ENCODE results near the gene OR4K5.
"Not testable (repeated sequence)": the region's sequence is repeated elsewhere in the genome, so short reads cannot be mapped to it uniquely, and the experiment has no call there.

Gene OR4K5, protein sequence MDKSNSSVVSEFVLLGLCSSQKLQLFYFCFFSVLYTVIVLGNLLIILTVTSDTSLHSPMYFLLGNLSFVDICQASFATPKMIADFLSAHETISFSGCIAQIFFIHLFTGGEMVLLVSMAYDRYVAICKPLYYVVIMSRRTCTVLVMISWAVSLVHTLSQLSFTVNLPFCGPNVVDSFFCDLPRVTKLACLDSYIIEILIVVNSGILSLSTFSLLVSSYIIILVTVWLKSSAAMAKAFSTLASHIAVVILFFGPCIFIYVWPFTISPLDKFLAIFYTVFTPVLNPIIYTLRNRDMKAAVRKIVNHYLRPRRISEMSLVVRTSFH

GRCh38 chr14:19920021-19920657 lies at the start of gene OR4K5:
Gene OR4K5 (plus strand): TSS chr14:19920607. CDS start chr14:19920607, 0 bp downstream.
- no peak for DNase-seq

DNA sequence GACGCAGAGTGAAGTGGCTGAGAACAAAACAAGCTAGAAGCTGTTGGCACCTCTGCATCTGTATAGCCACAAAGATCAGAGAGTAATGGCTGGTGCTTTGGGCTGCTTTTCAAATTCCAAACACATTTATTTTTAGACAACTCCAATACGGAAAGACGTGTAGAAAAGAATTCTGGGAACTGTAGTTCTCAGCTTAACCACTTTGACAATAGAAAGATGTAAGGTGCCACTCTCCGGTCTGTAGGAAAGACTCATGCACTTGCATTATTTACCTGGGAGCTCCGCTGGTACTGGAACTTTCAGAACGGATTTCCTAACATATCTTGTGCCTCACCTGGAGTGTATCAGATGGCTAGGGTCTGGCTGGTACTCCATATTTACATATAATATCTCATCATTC lies 47.2 kb upstream of the OR4K5 start:
- DNase-seq = no peak

GRCh38 chr14:19874842-19875241 lies 45.6 kb upstream of the OR4K5 start, which contains the start of gene OR4K2:
Gene OR4K2 (plus strand): TSS chr14:19875142. CDS start chr14:19876268, 1,126 bp downstream.
- no peak for DNase-seq

DNA sequence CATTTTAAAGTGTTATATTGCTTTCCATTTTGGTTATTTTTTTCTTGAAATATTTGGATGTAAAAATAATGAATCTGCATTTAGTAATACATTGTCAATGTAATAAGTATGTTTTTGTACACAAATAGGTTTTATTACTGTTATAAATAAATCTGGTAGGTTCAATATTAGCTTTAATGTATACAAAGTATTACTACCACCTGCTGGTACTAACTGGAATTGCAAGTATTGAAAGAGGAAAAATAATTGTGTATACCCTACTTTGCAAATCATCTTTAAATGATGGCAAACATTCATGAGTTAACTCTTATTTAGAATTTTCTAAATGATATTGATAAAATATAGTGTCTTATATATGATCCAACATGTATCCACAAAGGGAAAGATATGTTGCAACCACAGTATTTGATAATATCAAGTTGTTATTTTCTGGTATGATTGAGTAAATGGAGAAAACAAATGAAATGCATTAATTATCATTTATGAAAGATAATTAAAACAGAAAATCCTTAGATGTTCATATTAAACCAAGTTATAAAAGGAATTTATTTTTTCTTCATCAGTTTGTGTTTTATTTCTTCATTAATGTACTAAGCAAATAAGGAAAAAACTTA lies 42.3 kb upstream of the OR4K5 start:
- DNase-seq = peak; percentile 68

- no peak for DNase-seq
Measured at GRCh38 chr14:19895282-19895681, 25.1 kb upstream of the OR4K5 start.

- DNase-seq = no peak
Measured at GRCh38 chr14:19900999-19901398, 19.4 kb upstream of the OR4K5 start.

DNA sequence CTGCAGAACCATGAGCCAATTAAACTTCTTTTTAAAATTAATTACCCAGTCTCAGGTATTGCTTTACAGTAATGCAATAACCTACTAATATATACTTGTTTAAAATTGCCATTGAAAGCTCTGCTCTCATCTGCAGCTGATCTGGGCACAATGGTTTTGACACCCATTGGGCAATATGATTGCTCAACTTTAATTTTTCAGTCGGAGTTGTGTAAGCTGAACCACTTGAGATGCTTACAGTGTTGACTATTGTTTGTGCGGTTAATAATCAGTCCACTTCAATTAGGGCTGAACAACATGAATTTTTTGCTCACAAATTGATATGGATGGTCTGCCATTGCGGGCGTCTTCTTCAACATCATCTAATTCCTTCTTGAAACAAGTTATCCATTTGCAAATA lies 18.0 kb upstream of the OR4K5 start:
- no peak for DNase-seq

DNA sequence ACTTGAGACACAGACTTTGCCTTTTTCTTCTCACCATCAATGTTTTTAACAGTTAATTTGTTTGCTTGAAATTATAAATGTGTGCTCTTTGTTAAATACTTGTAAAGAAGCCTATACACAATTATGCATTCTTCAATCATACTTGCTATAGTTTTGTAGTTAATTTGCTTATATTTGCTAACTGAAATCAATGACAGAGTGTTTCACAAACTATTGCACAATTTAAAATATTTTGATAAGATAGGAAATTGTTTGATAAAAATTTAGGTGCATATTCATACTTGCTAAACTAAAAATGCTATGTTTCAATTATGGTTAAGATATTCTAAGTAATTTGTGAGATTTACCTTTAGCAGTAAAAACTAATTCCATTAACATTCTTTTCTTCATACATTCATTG lies 13.7 kb upstream of the OR4K5 start:
- no peak for DNase-seq

DNA sequence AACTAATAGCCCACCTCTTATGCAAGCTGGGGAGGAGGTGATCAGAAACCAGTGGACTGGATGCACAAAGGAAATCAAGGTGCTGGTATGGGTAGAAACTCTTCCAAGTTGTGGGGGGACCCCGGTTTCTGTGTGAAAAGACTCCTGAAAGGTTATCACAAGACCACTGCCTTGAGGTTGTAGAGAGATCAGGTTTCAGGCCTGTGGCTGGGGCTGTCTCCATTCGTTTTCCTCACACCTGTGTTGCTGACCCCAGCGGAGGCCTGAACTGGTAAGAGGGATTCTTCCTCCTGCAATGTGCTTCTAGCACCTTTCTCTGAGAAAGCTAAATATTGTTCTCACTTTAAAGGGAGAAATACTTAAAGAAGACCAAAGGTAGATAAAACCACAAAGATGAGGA lies 9.3 kb upstream of the OR4K5 start:
- no peak for DNase-seq

DNA sequence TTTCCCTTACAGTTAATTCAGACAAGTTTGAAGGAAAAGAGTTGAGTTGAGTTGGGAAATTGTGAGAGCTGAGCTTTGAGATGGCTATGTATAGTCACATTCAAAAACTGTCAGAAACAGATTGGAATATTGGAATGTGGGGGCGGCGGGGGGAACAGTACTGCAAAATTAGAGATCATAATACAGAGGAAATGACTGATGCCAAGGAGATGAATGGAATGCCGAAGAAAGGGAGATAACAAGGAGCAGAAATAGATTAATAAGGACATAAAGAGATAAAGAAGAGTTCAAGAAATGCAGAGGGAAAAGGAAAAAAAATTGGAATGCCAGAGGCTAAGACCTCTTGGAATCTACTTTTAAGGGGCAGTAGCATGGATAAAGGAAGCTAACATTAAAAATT lies 3.2 kb upstream of the OR4K5 start:
- DNase-seq = no peak

GRCh38 chr14:19917955-19918518 lies 2.4 kb upstream of the OR4K5 start:
- DNase-seq = no peak

DNA sequence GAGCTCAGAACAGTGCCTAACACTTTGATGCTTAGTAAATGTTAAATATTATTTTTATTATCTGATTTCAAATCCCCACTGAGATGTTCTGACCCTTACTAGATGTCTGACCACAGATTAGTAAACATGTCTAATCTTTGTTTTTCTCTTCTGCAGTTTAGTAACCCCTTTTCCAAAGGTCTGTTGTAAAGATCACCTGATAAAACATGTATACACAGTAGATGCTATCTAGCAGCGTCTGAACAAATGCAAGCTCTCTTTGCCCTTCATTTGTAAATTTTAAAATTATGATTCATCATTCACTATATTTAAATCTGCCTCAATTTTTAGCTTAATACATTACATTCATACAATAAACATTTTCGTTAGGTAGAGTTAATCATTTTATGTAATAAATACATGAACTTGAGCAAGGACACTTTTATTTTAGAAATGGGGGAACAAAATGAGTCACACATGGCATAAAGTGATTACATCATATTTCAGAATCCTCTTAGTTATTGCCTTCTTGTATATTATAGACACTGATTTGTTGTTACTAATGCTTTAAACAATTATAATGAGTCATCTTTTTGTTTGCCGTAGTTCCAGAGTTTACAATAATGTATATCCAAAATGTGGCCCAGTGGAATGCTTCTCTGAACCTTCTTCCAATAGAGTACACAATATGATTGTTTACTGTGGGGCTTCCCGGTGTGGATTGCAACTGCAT lies 1.7 kb upstream of the OR4K5 start:
- DNase-seq = no peak

- DNase-seq = no peak
Measured at GRCh38 chr14:19930617-19931016, 10.2 kb downstream of the OR4K5 start, which contains the start of gene OR4K1. Gene OR4K1 (plus strand): TSS chr14:19930917. CDS start chr14:19935667, 4,750 bp downstream.

DNA sequence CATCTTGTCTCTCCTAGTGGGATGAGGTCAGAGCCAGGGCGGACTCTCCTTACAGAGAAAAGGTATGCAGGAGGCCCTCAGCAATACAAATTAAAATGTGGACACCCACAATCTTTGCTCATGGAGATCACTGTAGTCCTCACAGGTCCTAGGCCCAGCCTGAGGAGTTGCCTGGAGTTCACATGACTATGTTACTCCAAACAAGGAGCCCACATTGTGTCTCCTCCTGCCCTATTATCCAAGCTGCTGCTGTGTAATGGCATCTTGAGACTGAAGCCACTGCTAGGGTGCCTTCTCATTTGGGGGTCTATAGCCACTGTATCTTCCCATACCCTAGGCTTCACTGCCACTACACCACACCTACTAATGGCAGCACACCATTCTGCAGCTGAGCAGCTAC lies 21.3 kb downstream of the OR4K5 start:
- no peak for DNase-seq

DNA sequence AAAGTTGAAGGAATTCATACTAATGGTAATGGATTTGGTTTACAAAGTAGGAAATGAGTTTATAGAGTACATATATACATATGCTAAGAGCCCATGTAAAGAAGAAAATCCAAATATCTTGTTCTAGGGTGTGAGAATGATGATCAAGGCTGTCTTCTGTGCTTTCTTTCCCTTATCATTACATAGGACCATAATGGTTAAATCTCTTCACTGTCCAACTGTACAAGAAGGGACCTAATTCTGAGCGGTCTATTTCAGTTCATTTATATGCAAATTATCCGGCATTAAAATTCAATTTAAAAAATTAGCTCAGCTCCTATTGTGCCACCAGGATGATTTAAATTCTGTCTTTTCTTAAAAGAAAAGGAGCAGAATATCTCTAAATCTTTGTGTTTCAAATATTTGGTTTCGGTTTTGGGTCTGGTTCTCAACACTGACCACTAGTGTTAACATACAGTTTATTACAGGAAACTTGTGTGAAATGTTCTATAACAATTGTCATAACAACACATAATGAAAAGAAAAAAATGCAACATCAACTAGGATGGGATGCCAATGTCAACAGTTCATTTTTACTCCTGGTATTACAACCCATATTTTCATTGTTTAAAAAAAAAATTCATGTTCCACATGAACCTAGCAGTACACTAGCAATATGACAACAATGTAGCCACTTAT lies 27.1 kb downstream of the OR4K5 start:
- no peak for DNase-seq

GRCh38 chr14:19949218-19949617 lies 28.8 kb downstream of the OR4K5 start:
- no peak for DNase-seq

DNA sequence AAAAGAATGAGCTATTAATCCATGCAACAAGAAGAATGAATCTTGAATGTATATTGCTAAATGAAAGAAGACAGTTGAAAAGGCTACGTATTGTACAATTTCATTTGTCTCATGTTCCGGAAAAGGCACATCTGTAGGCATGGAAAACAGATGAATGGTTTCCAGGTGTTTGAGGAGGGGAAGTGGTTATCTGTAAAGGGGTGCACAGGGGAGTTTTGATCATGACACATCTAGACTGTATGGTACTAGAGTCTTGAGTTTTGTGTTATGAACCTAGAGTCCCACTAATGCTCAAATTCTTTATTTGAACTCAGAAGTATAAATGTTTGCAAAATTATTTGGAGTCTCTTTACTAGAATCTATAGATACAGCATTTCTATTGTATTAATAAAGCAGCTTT lies 49.3 kb downstream of the OR4K5 start:
- not testable (repeated sequence) for DNase-seq

Measured in hematopoietic multipotent progenitor cell treated with erythropoietin and hydrocortisone succinate and interleukin-3 and kit ligand, for 6 days (in vitro differentiated cells).